Measurements from ENCODE around the gene SLC19A2. TPM values are rescaled to one million over a fixed set of nuclear protein-coding genes. Genes with fewer than 3 reads are reported as not detected.
"Not testable (repeated sequence)": the region's sequence is repeated elsewhere in the genome, so short reads cannot be mapped to it uniquely, and the experiment has no call there.

SLC19A2 gene
- 1 to 10 TPM; 6.2 to 6.5 TPM for total RNA-seq

- peak within 1 kb of the TSS; percentile 89 for H3K27ac Mint-ChIP-seq
- no peaks in the 10 kb centered on the region for H3K27me3 Mint-ChIP-seq
- peaks cover 18% of the 10 kb centered on the region for H3K36me3 Mint-ChIP-seq
- H3K4me3 Mint-ChIP-seq = peak within 1 kb of the TSS; percentile 88
- H3K4me1 Mint-ChIP-seq = peaks cover 63% of the 10 kb centered on the region
- H3K9me3 Mint-ChIP-seq = peaks cover 2% of the 10 kb centered on the region
- peak; percentile 95 for DNase-seq
These were observed at the start of gene SLC19A2 for GRCh38 chr1:169485431-169486280. TSS of gene SLC19A2 (minus strand) at chr1:169485944. CDS start at chr1:169485766, 178 bp downstream.

DNA sequence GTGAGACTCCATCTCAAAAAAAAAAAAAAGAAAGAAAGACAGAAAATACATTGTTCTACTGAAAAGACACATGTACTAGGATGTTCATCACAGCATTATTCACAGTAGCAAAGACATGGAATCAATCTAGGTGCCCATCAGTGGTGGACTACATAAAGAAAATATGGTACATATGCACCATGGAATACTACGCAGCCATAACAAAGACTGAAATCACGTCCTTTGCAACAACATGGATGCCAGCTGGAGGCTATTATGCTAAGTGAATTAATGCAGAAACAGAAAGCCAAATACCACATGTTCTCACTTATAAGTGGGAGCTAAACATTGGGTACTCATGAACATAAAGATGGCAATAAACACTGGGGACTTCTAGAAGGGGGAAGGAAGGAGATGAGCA is 48.9 kb upstream of the SLC19A2 start:
- H3K4me1 Mint-ChIP-seq = no peaks in the 10 kb centered on the region
- no peaks in the 10 kb centered on the region for H3K27me3 Mint-ChIP-seq
- no peak for DNase-seq
- H3K9me3 Mint-ChIP-seq = no peaks in the 10 kb centered on the region
- no peak overlapping the region for H3K4me3 Mint-ChIP-seq
- peaks cover 54% of the 10 kb centered on the region for H3K36me3 Mint-ChIP-seq
- H3K27ac Mint-ChIP-seq = no peak overlapping the region

DNA sequence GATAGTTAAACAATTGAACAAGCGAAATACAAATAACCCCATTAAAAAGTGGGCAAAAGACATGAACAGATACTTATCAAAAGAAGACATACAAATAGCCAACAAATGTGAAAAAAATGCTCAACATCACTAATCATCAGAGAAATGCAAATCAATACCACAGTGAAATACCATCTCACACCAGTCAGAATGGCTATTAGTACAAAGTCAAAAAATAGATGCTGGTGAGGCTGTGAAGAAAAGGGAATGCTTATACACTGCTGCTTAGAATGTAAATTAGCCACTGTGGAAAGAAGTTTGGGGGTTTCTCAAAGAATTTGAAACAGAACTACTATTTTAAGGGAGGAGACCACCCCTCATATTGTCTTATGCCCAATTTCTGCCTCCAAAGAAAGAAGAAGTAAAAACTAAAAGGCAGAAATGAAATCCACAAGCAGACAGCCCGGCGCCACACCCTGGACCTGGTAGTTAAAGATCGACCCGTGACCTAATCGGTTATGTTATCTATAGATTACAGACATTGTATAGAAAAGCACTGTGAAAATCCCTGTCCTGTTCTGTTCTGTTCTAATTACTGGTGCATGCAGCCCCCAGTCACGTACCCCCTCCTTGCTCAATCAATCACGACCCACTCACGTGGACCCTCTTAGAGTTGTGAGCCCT is 47.9 kb upstream of the SLC19A2 start:
- not testable (repeated sequence) for H3K27me3 Mint-ChIP-seq, H3K27ac Mint-ChIP-seq
- peaks cover 58% of the 10 kb centered on the region for H3K36me3 Mint-ChIP-seq

DNA sequence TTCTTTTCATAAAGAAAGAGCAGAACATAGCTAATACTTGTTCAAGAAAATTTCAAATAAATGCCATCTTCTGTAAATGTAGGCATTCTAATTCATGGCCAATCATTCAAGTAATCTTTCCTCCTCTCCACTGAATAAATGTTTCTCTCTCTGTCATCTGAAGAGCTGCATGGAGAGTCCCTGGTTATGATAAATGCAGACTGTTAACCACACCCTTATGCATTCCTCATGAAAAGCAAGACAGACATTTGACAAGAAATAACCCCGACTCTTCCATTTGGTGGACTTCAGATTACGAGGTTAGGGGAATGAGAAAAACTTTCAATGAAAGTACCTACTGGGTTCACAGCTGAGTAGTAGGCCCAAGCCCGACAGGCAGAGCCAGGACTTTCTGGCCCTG is 44.7 kb upstream of the SLC19A2 start:
- no peak for DNase-seq
- no peak overlapping the region for H3K4me3 Mint-ChIP-seq
- peaks cover 72% of the 10 kb centered on the region for H3K36me3 Mint-ChIP-seq
- H3K27me3 Mint-ChIP-seq = no peaks in the 10 kb centered on the region
- H3K27ac Mint-ChIP-seq = no peak overlapping the region
- H3K9me3 Mint-ChIP-seq = no peaks in the 10 kb centered on the region
- peaks cover 12% of the 10 kb centered on the region for H3K4me1 Mint-ChIP-seq

More for the DNA sequence above, 47.9 kb upstream of the SLC19A2 start:
- not testable (repeated sequence) for H3K4me1 Mint-ChIP-seq, H3K4me3 Mint-ChIP-seq, DNase-seq, H3K9me3 Mint-ChIP-seq

DNA sequence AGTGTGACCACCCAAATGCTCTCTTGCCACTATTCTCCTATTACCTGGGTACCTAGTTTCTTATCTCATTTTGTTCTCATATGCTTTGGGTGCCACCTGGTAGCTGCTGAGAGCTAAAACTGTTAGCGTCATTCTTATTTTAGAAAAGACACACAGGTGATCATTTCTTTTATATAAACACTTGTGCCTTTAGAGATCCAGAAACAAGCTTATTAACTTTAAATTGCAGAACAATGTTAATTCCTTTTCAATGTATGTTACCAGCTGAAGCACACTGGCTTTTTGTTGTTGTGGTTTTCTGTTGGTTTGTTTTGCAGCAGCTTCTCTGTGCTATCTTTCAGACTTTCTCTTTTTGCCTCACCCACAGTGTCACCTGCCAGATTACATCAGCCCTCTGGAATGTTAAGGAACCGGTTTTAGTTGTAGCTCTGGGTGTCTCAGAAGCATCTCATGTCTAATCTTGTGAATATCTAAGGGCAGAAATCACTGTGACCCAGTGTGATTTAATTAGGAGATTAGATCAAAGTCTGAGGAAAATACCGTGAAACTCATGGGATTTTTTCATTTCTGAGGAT is 43.4 kb upstream of the SLC19A2 start:
- H3K9me3 Mint-ChIP-seq = no peaks in the 10 kb centered on the region
- H3K27ac Mint-ChIP-seq = no peak overlapping the region
- no peak for DNase-seq
- peaks cover 12% of the 10 kb centered on the region for H3K4me1 Mint-ChIP-seq
- no peaks in the 10 kb centered on the region for H3K27me3 Mint-ChIP-seq
- no peak overlapping the region for H3K4me3 Mint-ChIP-seq
- peaks cover 66% of the 10 kb centered on the region for H3K36me3 Mint-ChIP-seq

DNA sequence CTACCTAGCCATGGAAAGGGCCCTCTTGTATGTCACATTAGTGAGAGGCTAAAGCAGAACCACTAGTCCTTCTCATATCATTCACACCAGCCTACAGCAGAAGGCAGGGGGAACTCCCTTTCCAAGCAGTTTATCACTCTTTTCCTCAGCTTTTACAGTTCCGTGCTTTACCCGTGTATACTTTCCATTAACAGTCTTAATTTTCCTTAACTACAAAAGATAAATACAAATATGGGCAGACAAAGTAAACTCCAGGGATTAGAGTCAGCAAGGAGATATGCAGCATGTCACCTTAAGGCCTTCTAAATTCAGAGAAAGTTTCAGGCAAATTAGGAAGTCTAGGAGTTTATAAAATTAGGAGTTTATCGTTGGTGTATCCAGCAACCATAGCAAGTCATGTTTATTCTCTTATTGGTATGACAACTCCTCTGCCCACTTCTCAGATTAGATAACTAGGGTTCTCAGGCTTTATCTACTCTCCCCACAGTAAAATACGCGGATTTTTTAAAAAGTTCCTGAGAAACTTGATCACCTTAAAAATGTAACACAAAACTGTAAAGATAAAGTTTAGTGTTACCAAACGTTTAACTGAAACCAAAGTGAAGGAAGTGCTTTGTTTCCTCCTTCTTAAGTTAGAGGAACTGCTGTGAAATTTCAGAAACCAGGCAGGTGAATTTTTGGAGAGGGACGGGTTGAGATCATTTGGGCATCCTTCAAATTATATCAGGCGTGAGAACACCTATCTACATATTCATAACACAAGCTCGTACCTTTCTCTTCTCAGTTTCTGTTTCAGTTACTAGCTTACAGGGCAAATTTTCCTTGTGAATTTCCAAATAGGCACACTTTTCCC is 42.7 kb upstream of the SLC19A2 start:
- H3K36me3 Mint-ChIP-seq = peaks cover 67% of the 10 kb centered on the region
- no peak overlapping the region for H3K4me3 Mint-ChIP-seq
- no peak overlapping the region for H3K27ac Mint-ChIP-seq

DNA sequence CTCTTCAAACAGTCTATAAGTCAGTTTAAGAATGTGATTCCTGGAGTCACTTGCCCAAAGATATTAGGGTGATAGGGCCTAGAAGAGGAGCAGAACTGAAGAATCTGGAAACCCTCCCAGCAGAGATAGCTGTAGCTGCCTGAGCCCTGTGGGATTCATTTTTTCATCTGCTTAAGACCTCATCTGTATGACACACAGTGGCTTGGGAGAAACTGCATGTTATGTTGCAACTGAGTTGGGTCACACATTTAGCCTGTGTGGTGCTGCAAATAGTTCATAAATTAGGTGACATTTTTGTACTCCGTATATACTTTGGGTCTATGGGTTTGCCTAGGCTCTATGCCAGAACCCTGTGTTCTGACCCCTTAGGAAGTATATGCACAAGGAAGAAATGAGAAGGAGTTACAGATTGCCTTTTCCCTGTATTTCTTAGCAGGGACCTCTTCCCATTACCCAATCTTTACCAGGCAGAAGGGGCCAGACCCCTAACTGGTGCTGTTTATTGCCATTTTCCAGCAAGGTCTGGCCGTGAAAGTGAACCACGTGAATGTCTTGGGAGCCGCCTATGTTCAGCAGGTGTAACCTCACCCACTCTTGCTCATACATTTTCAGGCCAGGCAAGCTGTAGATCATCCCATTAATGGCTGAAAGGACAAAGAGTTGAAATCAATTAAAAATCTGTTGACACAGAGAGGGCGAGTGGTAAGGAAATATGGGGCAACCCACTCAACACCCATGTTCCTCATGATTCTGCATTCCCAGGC is 41.9 kb upstream of the SLC19A2 start:
- peaks cover 12% of the 10 kb centered on the region for H3K4me1 Mint-ChIP-seq
- no peaks in the 10 kb centered on the region for H3K9me3 Mint-ChIP-seq
- H3K4me3 Mint-ChIP-seq = no peak overlapping the region
- H3K36me3 Mint-ChIP-seq = peaks cover 59% of the 10 kb centered on the region
- no peak for DNase-seq
- H3K27me3 Mint-ChIP-seq = no peaks in the 10 kb centered on the region
- no peak overlapping the region for H3K27ac Mint-ChIP-seq

More for the DNA sequence above, 42.7 kb upstream of the SLC19A2 start:
- no peaks in the 10 kb centered on the region for H3K9me3 Mint-ChIP-seq
- peaks cover 12% of the 10 kb centered on the region for H3K4me1 Mint-ChIP-seq
- H3K27me3 Mint-ChIP-seq = no peaks in the 10 kb centered on the region
- no peak for DNase-seq

- no peak for DNase-seq
- H3K4me3 Mint-ChIP-seq = no peak overlapping the region
- no peaks in the 10 kb centered on the region for H3K9me3 Mint-ChIP-seq
- no peak overlapping the region for H3K27ac Mint-ChIP-seq
- no peaks in the 10 kb centered on the region for H3K27me3 Mint-ChIP-seq
- peaks cover 55% of the 10 kb centered on the region for H3K36me3 Mint-ChIP-seq
- H3K4me1 Mint-ChIP-seq = peaks cover 12% of the 10 kb centered on the region
These were observed 41.3 kb upstream of the SLC19A2 start for GRCh38 chr1:169527001-169527400.

DNA sequence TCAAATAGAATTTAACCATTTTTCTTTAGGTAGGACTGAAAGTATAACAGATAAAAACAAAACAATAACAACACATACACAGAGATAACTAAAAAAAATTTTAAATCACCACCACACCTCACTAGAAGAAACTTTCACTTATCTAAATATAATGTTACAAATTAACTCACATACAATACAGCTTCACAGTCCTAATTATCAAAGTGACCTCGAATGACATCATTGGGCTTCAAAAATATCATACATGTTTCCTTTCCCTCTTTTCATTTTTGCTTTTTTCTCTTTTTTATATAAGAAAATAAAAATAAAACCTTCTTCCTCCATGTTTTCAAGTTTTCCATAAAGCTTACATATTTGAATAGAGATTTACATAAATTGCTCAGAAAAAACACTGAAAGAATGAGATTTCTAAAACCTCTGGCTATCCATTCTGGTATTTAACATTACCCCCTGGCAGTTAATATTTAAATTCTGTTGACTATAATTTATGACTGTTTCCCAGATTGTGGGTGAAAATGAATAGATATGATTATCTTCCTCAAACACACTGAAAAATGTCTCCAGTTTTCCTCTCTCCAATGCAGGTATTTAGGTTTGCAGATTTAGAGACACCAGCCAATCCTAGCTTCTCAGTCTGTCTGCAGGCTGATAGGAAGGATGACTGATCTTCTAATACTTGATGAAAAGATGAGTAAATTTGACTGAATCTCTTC is 40.5 kb upstream of the SLC19A2 start:
- Mint-ChIP-seq H3K27me3 (no peaks in the 10 kb centered on the region), H3K36me3 (peaks cover 54% of the 10 kb centered on the region), H3K9me3 (no peaks in the 10 kb centered on the region), H3K27ac (no peak overlapping the region), H3K4me1 (peaks cover 12% of the 10 kb centered on the region), H3K4me3 (no peak overlapping the region)
- DNase-seq = no peak

- H3K4me3 Mint-ChIP-seq = no peak overlapping the region
- no peak overlapping the region for H3K27ac Mint-ChIP-seq
- DNase-seq = no peak
- H3K27me3 Mint-ChIP-seq = no peaks in the 10 kb centered on the region
- peaks cover 12% of the 10 kb centered on the region for H3K4me1 Mint-ChIP-seq
- peaks cover 54% of the 10 kb centered on the region for H3K36me3 Mint-ChIP-seq
- no peaks in the 10 kb centered on the region for H3K9me3 Mint-ChIP-seq
These were observed 39.6 kb upstream of the SLC19A2 start for GRCh38 chr1:169525391-169525790.

DNA sequence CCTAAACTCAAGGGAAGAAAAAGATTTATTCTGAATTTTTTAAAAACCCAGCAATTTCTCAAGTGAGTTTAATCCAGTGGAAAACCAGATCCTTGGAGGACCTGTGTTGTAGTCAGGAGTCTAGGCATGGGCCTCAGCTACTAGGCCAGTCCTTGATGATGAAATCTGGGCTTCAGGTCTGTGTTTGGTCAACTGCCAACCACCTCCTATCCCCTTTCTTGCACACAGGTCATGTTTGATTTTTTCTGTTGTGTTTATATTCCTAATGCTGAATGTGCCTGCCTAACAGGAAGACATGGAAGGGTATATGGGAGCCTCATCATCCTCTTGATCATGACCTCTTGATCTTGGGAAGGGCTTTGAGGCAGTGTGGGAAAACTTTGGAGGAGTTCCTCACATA is 38.2 kb upstream of the SLC19A2 start:
- no peaks in the 10 kb centered on the region for H3K27me3 Mint-ChIP-seq
- no peak for DNase-seq
- no peaks in the 10 kb centered on the region for H3K9me3 Mint-ChIP-seq
- H3K4me1 Mint-ChIP-seq = peaks cover 7% of the 10 kb centered on the region
- no peak overlapping the region for H3K4me3 Mint-ChIP-seq
- peaks cover 54% of the 10 kb centered on the region for H3K36me3 Mint-ChIP-seq
- H3K27ac Mint-ChIP-seq = no peak overlapping the region

GRCh38 chr1:169521226-169521625 is 35.5 kb upstream of the SLC19A2 start:
- no peak overlapping the region for H3K4me3 Mint-ChIP-seq
- no peaks in the 10 kb centered on the region for H3K27me3 Mint-ChIP-seq
- no peak for DNase-seq
- no peaks in the 10 kb centered on the region for H3K4me1 Mint-ChIP-seq
- H3K27ac Mint-ChIP-seq = no peak overlapping the region
- peaks cover 56% of the 10 kb centered on the region for H3K36me3 Mint-ChIP-seq
- H3K9me3 Mint-ChIP-seq = no peaks in the 10 kb centered on the region

DNA sequence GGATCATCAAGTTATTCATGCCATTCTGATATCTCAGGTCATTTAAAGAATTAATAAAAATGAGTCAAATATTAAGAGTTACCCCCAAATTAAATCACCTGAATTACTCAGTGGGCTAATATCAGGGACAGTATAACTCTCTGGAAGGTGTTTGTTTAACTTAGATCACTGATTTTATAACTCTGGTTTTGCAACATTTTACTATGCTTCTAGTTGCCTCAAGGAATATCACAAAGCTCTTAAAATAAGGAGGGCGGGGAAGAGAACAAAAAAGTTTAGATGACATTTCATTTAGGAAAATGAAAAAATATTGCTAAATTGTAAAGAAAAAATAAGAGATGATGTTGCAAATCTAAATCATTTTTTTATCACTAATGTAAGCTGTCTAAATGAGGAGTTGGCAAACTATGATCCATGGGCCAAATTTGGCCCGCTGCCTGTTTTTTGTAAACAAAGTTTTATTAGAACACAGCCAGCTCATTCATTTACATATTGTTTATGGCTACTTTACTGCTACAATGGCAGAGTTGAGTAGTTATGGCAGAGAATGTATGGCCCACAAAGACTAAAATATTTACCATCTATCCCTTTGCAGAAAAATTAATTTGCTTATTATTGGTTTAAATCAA is 31.9 kb upstream of the SLC19A2 start:
- Mint-ChIP-seq H3K4me1 (no peaks in the 10 kb centered on the region), H3K36me3 (peaks cover 64% of the 10 kb centered on the region), H3K4me3 (no peak overlapping the region), H3K27ac (no peak overlapping the region), H3K9me3 (no peaks in the 10 kb centered on the region), H3K27me3 (no peaks in the 10 kb centered on the region)
- DNase-seq = no peak

Data from activated naive CD8-positive, alpha-beta T cell treated with anti-CD3 and anti-CD28 coated beads for 36 hours (primary cell).